Ectodermal cell (in vitro differentiated cells): ENCODE results near the gene CHST11.

Experiments
- H3K27ac ChIP-seq: 2 replicates; pipeline ENCODE4 v1.7.0; 2013; ENCODE audit warnings: mild to moderate bottlenecking, low read depth, low read length; ENCODE audit not compliant: insufficient read depth, poor library complexity, severe bottlenecking
- H3K27me3 ChIP-seq: 2 replicates; pipeline ENCODE4 v1.7.0; 2013; ENCODE audit warnings: mild to moderate bottlenecking, low read length; ENCODE audit not compliant: insufficient read depth, control insufficient read depth, poor library complexity, severe bottlenecking
- H3K36me3 ChIP-seq: one replicate; pipeline ENCODE4 v1.7.0; 2013; ENCODE audit warnings: low read length; ENCODE audit not compliant: control insufficient read depth, insufficient read depth
- H3K4me1 ChIP-seq: one replicate; pipeline ENCODE4 v1.7.0; 2013; ENCODE audit warnings: low read length; ENCODE audit not compliant: control insufficient read depth, insufficient read depth
- H3K4me3 ChIP-seq: 2 replicates; pipeline ENCODE4 v1.7.0; 2013; ENCODE audit warnings: low read depth, low read length, control low read depth; ENCODE audit not compliant: insufficient read depth
- H3K9me3 ChIP-seq: 2 replicates; pipeline ENCODE4 v1.7.0; 2013; ENCODE audit warnings: mild to moderate bottlenecking, low read length, moderate library complexity; ENCODE audit not compliant: control insufficient read depth
- WGBS, 2 experiments: methylation state at CpG; one replicate each; pipeline ENCODE4 v1.1.7; 2013; ENCODE audit warnings: missing lambda C conversion rate in 2 of 2; 5-methylcytosine and 5-hydroxymethylcytosine counted together

CHST11 gene

GRCh38 chr12:104648756-104649155, 192.0 kb downstream of the CHST11 start:
- Histone ChIP-seq H3K4me1 (peaks cover 9% of the 10 kb centered on the region), H3K27me3 (no peaks in the 10 kb centered on the region), H3K9me3 (no peaks in the 10 kb centered on the region), H3K4me3 (no peak overlapping the region), H3K27ac (no peak overlapping the region), H3K36me3 (no peaks in the 10 kb centered on the region)
- 88 to 93% methylated on average over 4 of the region's 4 CpGs for WGBS, 2 experiments

GRCh38 chr12:104649217-104649824, 192.6 kb downstream of the CHST11 start:
- H3K4me3 ChIP-seq, result no peak overlapping the region
- no peak overlapping the region for H3K27ac ChIP-seq
- peaks cover 9% of the 10 kb centered on the region for H3K4me1 ChIP-seq
- H3K27me3 ChIP-seq, result no peaks in the 10 kb centered on the region
- 96 to 100% methylated on average over 1 of the region's 2 CpGs for WGBS, 2 experiments
- H3K9me3 ChIP-seq, result no peaks in the 10 kb centered on the region
- no peaks in the 10 kb centered on the region for H3K36me3 ChIP-seq

DNA sequence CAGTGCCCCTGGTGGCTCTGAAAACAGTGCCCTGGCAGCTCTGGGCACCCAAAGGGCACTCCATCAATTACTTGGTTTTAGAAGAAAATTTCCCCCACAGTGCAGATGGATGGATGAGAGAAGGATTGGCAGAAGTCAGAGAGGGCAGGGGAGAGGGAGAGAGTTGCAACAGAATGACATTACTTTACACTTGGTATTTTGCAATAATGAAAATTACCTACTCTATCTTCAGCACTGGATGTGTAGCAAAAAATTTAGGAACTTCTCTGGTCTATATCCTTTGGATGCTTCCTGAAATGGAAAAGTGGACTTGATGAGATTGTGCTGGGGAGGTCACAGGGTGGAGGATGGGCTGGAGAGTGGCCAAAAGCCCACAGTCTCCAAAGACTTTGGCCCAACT, 193.2 kb downstream of the CHST11 start:
- Histone ChIP-seq H3K27ac (no peak overlapping the region), H3K36me3 (no peaks in the 10 kb centered on the region), H3K4me3 (no peak overlapping the region), H3K9me3 (no peaks in the 10 kb centered on the region), H3K27me3 (no peaks in the 10 kb centered on the region), H3K4me1 (peaks cover 15% of the 10 kb centered on the region)

DNA sequence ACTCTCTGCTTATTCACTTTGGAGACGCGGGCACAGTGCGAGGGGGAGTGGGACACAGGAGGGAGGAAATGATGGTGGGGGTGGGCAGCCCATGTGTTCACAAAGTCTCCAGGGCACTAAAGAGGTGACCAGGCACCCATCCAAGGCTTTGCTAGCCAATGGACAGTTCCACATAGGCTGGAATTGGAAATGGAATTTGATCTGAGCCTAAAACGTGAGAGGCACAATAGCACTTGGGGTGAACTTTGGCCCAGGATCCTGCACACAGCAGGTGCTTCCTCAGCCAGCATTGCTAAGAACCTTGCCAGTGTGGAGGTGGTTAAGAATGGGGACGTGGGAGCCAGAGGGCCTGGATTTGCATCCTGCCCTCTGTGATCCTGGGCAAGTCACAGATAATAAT, 193.8 kb downstream of the CHST11 start:
- H3K4me3 ChIP-seq, result no peak overlapping the region
- H3K27me3 ChIP-seq, result no peaks in the 10 kb centered on the region
- whole genome bisulfite sequencing, 2 experiments, result 79 to 82% methylated on average over 5 of the region's 5 CpGs
- no peaks in the 10 kb centered on the region for H3K36me3 ChIP-seq
- peaks cover 22% of the 10 kb centered on the region for H3K4me1 ChIP-seq
- H3K9me3 ChIP-seq, result no peaks in the 10 kb centered on the region
- H3K27ac ChIP-seq, result no peak overlapping the region

GRCh38 chr12:104651811-104652210, 195.1 kb downstream of the CHST11 start:
- Histone ChIP-seq H3K36me3 (no peaks in the 10 kb centered on the region), H3K27me3 (no peaks in the 10 kb centered on the region), H3K9me3 (no peaks in the 10 kb centered on the region), H3K27ac (no peak overlapping the region), H3K4me3 (no peak overlapping the region), H3K4me1 (peaks cover 34% of the 10 kb centered on the region)
- 87 to 88% methylated on average over 4 to 6 of the region's 7 CpGs for WGBS, 2 experiments

DNA sequence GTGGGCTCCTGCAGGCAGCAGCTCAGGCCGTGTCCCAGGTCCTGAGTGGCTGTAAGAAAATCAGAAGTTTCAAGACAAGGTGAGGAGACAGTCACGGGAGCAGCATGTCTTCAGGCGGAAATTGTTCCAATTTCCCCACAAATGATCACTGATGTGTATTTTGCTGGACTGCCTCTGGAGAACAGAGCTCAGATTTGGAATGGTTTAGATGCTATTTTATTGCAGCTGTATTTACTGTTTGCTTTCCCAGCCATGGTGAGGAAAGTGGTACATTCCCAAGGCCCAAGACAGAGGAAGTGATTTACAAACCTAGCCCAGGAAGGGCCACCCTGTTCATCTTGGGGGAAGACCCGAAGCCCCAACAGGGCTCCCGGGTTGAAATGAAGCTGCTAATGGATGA, 195.6 kb downstream of the CHST11 start:
- Histone ChIP-seq H3K36me3 (no peaks in the 10 kb centered on the region), H3K4me3 (no peak overlapping the region), H3K4me1 (peaks cover 39% of the 10 kb centered on the region), H3K27me3 (no peaks in the 10 kb centered on the region), H3K9me3 (no peaks in the 10 kb centered on the region), H3K27ac (no peak overlapping the region)
- 85 to 87% methylated on average over 5 of the region's 5 CpGs for WGBS, 2 experiments

DNA sequence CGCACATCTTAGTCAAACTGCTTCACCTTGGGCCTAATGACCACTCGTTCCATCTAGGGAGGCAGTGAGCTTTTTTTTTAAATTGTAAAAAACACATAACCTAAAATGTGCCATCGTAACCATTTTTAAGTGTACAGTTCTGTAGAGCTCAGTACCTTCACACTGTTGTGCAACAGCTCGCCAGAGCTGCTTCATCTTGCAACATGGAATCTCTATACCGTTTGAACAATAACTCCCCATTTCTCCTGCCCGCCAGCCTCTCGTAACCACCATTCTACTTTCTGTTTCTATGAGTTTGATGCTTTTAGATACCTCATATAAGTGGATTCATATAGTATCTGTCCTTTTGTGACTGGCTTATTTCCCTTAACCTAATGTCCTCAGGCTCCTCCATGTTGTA, 196.2 kb downstream of the CHST11 start:
- Histone ChIP-seq H3K27ac (no peak overlapping the region), H3K4me1 (peaks cover 45% of the 10 kb centered on the region), H3K9me3 (no peaks in the 10 kb centered on the region), H3K36me3 (no peaks in the 10 kb centered on the region), H3K4me3 (no peak overlapping the region), H3K27me3 (no peaks in the 10 kb centered on the region)
- 93 to 95% methylated on average over 5 to 7 of the region's 7 CpGs for WGBS, 2 experiments

DNA sequence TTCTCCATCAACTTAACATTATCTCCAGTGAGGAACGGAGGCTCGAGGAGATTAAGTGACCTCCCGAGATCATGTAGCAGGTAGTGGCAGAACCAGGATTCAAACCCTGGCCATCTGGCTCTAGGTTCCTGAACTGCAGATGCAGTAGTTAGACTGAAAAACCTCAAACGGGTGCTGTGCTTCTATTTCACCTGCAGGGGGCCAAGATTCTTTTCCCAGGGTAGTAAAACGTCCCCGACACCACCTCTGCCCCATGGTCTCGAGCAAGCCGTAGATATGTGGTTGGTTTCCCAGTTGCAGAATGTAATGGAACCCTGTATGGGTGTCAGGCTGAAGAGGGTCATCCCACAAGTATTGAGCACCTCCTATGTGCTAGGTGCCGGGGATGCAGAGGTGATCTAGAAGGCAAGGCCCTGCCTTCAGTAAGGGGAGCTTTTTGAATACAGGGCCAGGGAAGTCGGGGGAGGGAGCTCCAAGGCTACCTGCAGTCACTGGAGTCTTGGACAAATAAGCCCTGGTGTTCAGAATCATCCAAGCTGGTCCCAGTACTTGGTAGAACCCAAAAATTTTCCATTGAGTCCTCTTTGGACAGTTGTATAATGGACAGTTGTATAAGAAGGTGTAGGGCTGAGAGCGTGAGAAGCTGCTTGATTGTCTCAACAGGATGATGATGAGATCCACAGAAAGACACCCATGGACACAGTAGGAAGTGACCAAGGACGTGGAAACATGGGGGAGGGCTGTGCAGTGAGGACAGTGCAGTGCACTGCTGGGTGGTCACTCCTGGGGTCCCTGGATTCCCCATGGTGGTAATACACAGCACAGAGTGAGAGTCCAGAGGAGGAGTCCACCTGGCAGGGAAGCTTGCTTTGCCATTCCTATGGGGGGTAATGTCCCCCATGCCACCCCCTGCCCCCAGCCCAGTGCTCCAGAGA, 197.2 kb downstream of the CHST11 start:
- Histone ChIP-seq H3K4me1 (peaks cover 45% of the 10 kb centered on the region), H3K36me3 (no peaks in the 10 kb centered on the region), H3K4me3 (no peak overlapping the region), H3K27me3 (no peaks in the 10 kb centered on the region), H3K27ac (no peak overlapping the region), H3K9me3 (no peaks in the 10 kb centered on the region)
- 87% methylated on average over 12 of the region's 12 CpGs for WGBS, 2 experiments

DNA sequence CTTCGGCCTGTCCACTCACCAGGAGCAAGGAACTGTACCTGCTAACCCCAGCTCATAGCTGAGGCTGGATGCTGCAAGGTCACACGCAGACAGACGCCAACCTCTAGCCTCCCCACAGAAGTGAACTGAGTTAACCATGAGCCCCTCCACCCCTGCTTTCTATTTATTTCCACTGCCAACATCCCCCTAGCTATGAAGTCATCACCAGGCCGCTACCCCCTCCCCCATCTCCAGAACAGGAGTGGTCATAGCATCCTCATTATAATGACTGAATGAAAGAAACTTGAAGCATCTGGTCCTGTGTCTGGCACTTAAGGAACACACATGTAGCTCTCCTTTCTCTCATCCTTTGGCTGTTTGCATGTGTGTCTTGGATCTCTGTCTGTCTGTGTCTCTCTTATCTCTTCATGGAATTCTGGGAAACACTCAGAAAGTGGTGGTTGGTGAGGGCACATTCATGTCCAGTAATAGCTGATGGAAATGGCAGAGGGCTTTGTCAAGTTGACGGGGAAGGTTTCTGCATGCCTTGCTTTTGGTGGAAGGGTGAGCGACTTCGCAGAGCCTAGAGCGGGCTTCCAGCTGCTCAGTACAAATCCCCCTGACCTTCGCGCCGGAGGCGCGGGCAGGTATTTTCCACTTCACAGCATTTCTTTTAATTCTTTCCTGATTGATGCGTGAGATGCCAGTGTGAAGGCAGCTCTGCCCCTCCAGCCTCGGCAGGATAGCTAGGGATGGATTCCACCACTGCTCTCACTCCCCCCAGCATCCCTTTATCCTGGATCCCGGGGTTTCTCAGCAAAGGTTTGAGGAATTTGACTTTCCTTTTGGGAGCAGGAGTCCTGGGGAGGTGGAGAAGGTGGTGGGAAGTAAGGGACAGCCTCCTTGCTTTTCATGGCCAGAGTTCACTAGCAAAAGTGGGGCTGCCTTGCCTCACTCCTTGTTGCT, 198.2 kb downstream of the CHST11 start:
- 61 to 67% methylated on average over 15 to 16 of the region's 16 CpGs for WGBS, 2 experiments
- no peaks in the 10 kb centered on the region for H3K9me3 ChIP-seq
- H3K36me3 ChIP-seq, result no peaks in the 10 kb centered on the region
- H3K4me3 ChIP-seq, result no peak overlapping the region
- H3K27me3 ChIP-seq, result no peaks in the 10 kb centered on the region
- peaks cover 45% of the 10 kb centered on the region for H3K4me1 ChIP-seq
- H3K27ac ChIP-seq, result peak overlapping the region; percentile 16

DNA sequence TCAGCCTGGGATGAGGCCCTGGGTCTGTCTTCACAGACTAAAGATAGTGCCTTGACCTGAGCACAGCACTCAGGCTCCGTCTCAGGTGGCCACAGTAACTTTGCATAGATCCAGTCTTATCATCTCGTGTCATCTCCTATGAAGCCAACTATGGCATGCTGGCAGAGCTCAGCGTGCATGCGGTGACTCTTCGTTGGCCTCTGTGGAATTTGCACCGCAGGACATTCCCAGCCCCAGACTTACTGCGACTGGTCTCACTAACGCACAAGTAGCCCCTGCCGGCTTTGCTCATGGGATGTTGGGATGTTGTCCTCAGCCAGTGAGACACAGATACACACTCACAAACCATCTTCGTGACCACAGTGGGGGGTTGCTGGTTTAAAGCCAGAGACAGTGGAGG, 199.6 kb downstream of the CHST11 start:
- no peaks in the 10 kb centered on the region for H3K9me3 ChIP-seq
- no peaks in the 10 kb centered on the region for H3K36me3 ChIP-seq
- H3K4me3 ChIP-seq, result no peak overlapping the region
- H3K27ac ChIP-seq, result no peak overlapping the region
- no peaks in the 10 kb centered on the region for H3K27me3 ChIP-seq
- peaks cover 42% of the 10 kb centered on the region for H3K4me1 ChIP-seq
- 66 to 78% methylated on average over 10 of the region's 10 CpGs for WGBS, 2 experiments
